H1 (cell line): ENCODE results near the gene SNU13. TPM values are rescaled to one million over a fixed set of nuclear protein-coding genes. Genes with fewer than 3 reads are reported as not detected.

Experiments
- CTCF ChIA-PET: fragments of 300-600 bp; sonication (Branson Sonifier 250); formaldehyde crosslinking; loops from one replicate; lab custom pipeline; 2021; ENCODE audit not compliant: partially characterized antibody; lab: Charles Lee
- POLR2A ChIA-PET: fragments of 300-600 bp; sonication (Branson Sonifier 250); formaldehyde crosslinking; loops from one replicate; lab custom pipeline; 2021; ENCODE audit warnings: inconsistent platforms; ENCODE audit not compliant: partially characterized antibody; lab: Charles Lee
- DNase-seq, 2 experiments: peaks; one replicate each; pipeline versions ENCODE4 v3.0.0 to v3.0.0-alpha.2; 2010 to 2022; ENCODE audit warnings: low spot score in 2 of 2, low read depth in 1 of 2, mixed read lengths in 1 of 2
- FAIRE-seq: peaks from 2 replicates; lab custom pipeline; 2011; peaks lifted over from hg19 to GRCh38; lab: Jason Lieb, UNC
- H2AFZ ChIP-seq: 2 replicates; pipeline ENCODE4 v1.8.1; 2012; ENCODE audit warnings: low read length, inconsistent platforms
- H2AK5ac ChIP-seq: 2 replicates; pipeline ENCODE4 v1.6.1; 2013; ENCODE audit warnings: low read depth, low read length
- H2BK120ac ChIP-seq: replicated peaks from 2 replicates; pipeline ENCODE3; 2013; ENCODE audit warnings: low read depth, low read length, inconsistent platforms
- H2BK12ac ChIP-seq: 2 replicates; pipeline ENCODE4 v1.6.1; 2013; ENCODE audit warnings: low read depth, low read length
- H2BK15ac ChIP-seq: 2 replicates; pipeline ENCODE4 v1.6.1; 2013; ENCODE audit warnings: low read length
- H2BK20ac ChIP-seq: 2 replicates; pipeline ENCODE4 v1.6.1; 2013; ENCODE audit warnings: low read length
- H2BK5ac ChIP-seq: 2 replicates; pipeline ENCODE4 v1.6.1; 2013; ENCODE audit warnings: low read depth, low read length
- H3K14ac ChIP-seq: 2 replicates; pipeline ENCODE4 v1.6.1; 2013; ENCODE audit warnings: inconsistent platforms; ENCODE audit not compliant: insufficient read length
- H3K18ac ChIP-seq: 2 replicates; pipeline ENCODE4 v1.6.1; 2013; ENCODE audit warnings: low read length; ENCODE audit errors: extremely low read depth
- H3K23ac ChIP-seq: 2 replicates; pipeline ENCODE4 v1.6.1; 2013; ENCODE audit warnings: inconsistent platforms; ENCODE audit not compliant: insufficient read length
- H3K23me2 ChIP-seq: 2 replicates; pipeline ENCODE4 v1.6.1; 2013; ENCODE audit warnings: low read depth, low read length
- H3K27ac ChIP-seq: 2 replicates; pipeline ENCODE4 v1.6.1; 2011; ENCODE audit warnings: low read depth, low read length, inconsistent platforms
- H3K27me3 ChIP-seq, 4 experiments: replicated peaks in 1 of 4; 1 replicate in 1 of 4; 2 replicates in 3 of 4; pipeline versions ENCODE4 v1.6.1 to v1.8.1; 2011 to 2013; ENCODE audit warnings: low read length in 3 of 4, mild to moderate bottlenecking in 3 of 4, inconsistent platforms in 2 of 4, mixed read lengths in 2 of 4, moderate library complexity in 1 of 4; ENCODE audit not compliant: control insufficient read depth in 3 of 4, insufficient read depth in 3 of 4; ENCODE audit errors: extremely low read depth in 1 of 4
- H3K36me3 ChIP-seq, 4 experiments: 2 replicates each; pipeline versions ENCODE4 v1.6.1 to v1.8.1; 2011 to 2013; ENCODE audit warnings: mild to moderate bottlenecking in 4 of 4, low read length in 3 of 4, moderate library complexity in 2 of 4, control low read depth in 1 of 4, inconsistent platforms in 1 of 4; ENCODE audit not compliant: insufficient read depth in 4 of 4, control insufficient read depth in 2 of 4
- H3K4ac ChIP-seq: replicated peaks from 2 replicates; pipeline ENCODE3; 2013; ENCODE audit warnings: low read length, low read depth, mixed read lengths, inconsistent platforms; ENCODE audit not compliant: insufficient read length
- H3K4me1 ChIP-seq, 4 experiments: replicated peaks in 1 of 4; 1 replicate in 1 of 4; 2 replicates in 3 of 4; pipeline versions ENCODE4 v1.6.1 to v1.8.1; 2011 to 2013; ENCODE audit warnings: low read length in 3 of 4, inconsistent platforms in 2 of 4, mixed read lengths in 1 of 4; ENCODE audit not compliant: insufficient read depth in 4 of 4, control insufficient read depth in 3 of 4
- H3K4me2 ChIP-seq, 2 experiments: 2 replicates each; pipeline versions ENCODE4 v1.6.1 to v1.8.1; 2011 to 2013; ENCODE audit warnings: low read depth in 2 of 2, low read length in 2 of 2, control low read depth in 1 of 2, inconsistent platforms in 1 of 2, mild to moderate bottlenecking in 1 of 2; ENCODE audit not compliant: insufficient read depth in 1 of 2
- H3K4me3 ChIP-seq, 4 experiments: fragments of 200-600, 300-600 bp in 1 of 4; sonication (generic), shearing (Covaris generic), sonication (Bioruptor Twin) in 1 of 4; 2 replicates each; pipeline versions ENCODE4 v1.5.1 to v1.8.1; 2011 to 2016; ENCODE audit warnings: low read length in 4 of 4, low read depth in 3 of 4, control low read depth in 2 of 4, inconsistent platforms in 2 of 4, mild to moderate bottlenecking in 2 of 4, mixed read lengths in 1 of 4, moderate library complexity in 1 of 4; ENCODE audit not compliant: insufficient read depth in 2 of 4; ENCODE audit errors: extremely low read depth in 1 of 4
- H3K56ac ChIP-seq: replicated peaks from 2 replicates; pipeline ENCODE3; 2013; ENCODE audit warnings: low read depth, mild to moderate bottlenecking, mixed read lengths, low read length, inconsistent platforms; ENCODE audit not compliant: insufficient read length
- H3K79me1 ChIP-seq: 2 replicates; pipeline ENCODE4 v1.6.1; 2013; ENCODE audit warnings: low read depth, low read length, control low read depth
- H3K79me2 ChIP-seq, 2 experiments: 2 replicates each; pipeline versions ENCODE4 v1.6.1 to v1.8.1; 2012 to 2013; ENCODE audit warnings: low read length in 2 of 2, mild to moderate bottlenecking in 2 of 2, inconsistent platforms in 1 of 2; ENCODE audit not compliant: insufficient read depth in 2 of 2, control insufficient read depth in 1 of 2
- H3K9ac ChIP-seq, 4 experiments: replicated peaks in 1 of 4; 1 replicate in 1 of 4; 2 replicates in 3 of 4; pipeline versions ENCODE4 v1.6.1 to v1.8.1; 2011 to 2013; ENCODE audit warnings: low read depth in 3 of 4, low read length in 3 of 4, control low read depth in 2 of 4, mild to moderate bottlenecking in 2 of 4, moderate library complexity in 2 of 4, inconsistent platforms in 1 of 4; ENCODE audit errors: extremely low read depth in 1 of 4
- H3K9me3 ChIP-seq, 2 experiments: 2 replicates each; pipeline versions ENCODE4 v1.6.1 to v1.8.1; 2012 to 2013; ENCODE audit warnings: mild to moderate bottlenecking in 2 of 2, moderate library complexity in 2 of 2, control low read depth in 1 of 2, inconsistent platforms in 1 of 2, low read depth in 1 of 2, low read length in 1 of 2, mixed read lengths in 1 of 2; ENCODE audit not compliant: insufficient read depth in 2 of 2
- H4K20me1 ChIP-seq, 2 experiments: replicated peaks in 1 of 2; 2 replicates each; pipeline versions ENCODE3 to v1.8.1; 2011 to 2013; ENCODE audit warnings: inconsistent platforms in 2 of 2, low read length in 2 of 2, mild to moderate bottlenecking in 1 of 2; ENCODE audit not compliant: insufficient read depth in 2 of 2, control insufficient read depth in 1 of 2
- H4K5ac ChIP-seq: 2 replicates; pipeline ENCODE4 v1.6.1; 2013; ENCODE audit warnings: low read length, low read depth, mixed read lengths, inconsistent platforms; ENCODE audit not compliant: insufficient read length
- H4K8ac ChIP-seq: 2 replicates; pipeline ENCODE4 v1.8.0; 2013; ENCODE audit warnings: mild to moderate bottlenecking, moderate library complexity, low read length, inconsistent platforms; ENCODE audit not compliant: insufficient read depth; ENCODE audit errors: extremely low read depth
- H4K91ac ChIP-seq: replicated peaks from 2 replicates; pipeline ENCODE3; 2013; ENCODE audit warnings: low read length, mixed read lengths, inconsistent platforms; ENCODE audit not compliant: insufficient read length
- BCL11A ChIP-seq, 2 experiments: IDR thresholded peaks; one replicate each; pipeline ENCODE4 v1.6.1; 2011; ENCODE audit warnings: low read depth in 2 of 2, low read length in 2 of 2, mild to moderate bottlenecking in 2 of 2
- KDM4A ChIP-seq: IDR thresholded peaks from one replicate; pipeline ENCODE4 v1.7.1; 2012; ENCODE audit warnings: low read depth, mild to moderate bottlenecking, moderate library complexity, low read length, inconsistent platforms; ENCODE audit not compliant: severe bottlenecking
- KDM5A ChIP-seq: fragments of 200-600 bp; IDR thresholded peaks from 2 replicates; pipeline ENCODE4 v1.7.1; 2012; ENCODE audit warnings: mild to moderate bottlenecking, low read length, inconsistent platforms, mixed read lengths
- POLR2A ChIP-seq, 2 experiments: IDR thresholded peaks; 1 replicate in 1 of 2; 2 replicates in 1 of 2; pipeline ENCODE4 v1.6.1; 2011; ENCODE audit warnings: low read depth in 2 of 2, low read length in 2 of 2, mild to moderate bottlenecking in 2 of 2; ENCODE audit errors: control extremely low read depth in 1 of 2
- RAD21 ChIP-seq, 2 experiments: IDR thresholded peaks in 1 of 2; conservative IDR thresholded peaks in 1 of 2; 2 replicates each; pipeline ENCODE4 v1.6.1; 2011; ENCODE audit warnings: low read depth in 2 of 2, low read length in 2 of 2, improper control_type of control experiment in 1 of 2, inconsistent platforms in 1 of 2, mild to moderate bottlenecking in 1 of 2, moderate library complexity in 1 of 2
- RNF2 ChIP-seq: fragments of 200-900, 300-1000 bp; sonication (generic); IDR thresholded peaks from 2 replicates; pipeline ENCODE4 v1.7.1; 2016; ENCODE audit warnings: borderline replicate concordance, low read depth, mild to moderate bottlenecking, antibody characterized with exemption, low read length; ENCODE audit not compliant: poor library complexity, severe bottlenecking; ENCODE audit errors: missing control alignments
- TCF12 ChIP-seq: IDR thresholded peaks from 2 replicates; pipeline ENCODE4 v1.6.1; 2011; ENCODE audit warnings: low read depth, mild to moderate bottlenecking, low read length
- WGBS, 2 experiments: shearing (Covaris generic) in 1 of 2; methylation state at CpG; one replicate each; pipeline versions ENCODE4 v1.1.6 to v1.1.7; 2013 to 2015; ENCODE audit warnings: low lambda C conversion rate in 2 of 2, mixed read lengths in 2 of 2, inconsistent platforms in 1 of 2, low coverage in 1 of 2, missing lambda C conversion rate in 1 of 2; ENCODE audit not compliant: insufficient replicate concordance in 2 of 2, insufficient coverage in 1 of 2, insufficient read length in 1 of 2; ENCODE audit errors: extremely low coverage in 1 of 2, missing lambda C conversion rate in 1 of 2; 5-methylcytosine and 5-hydroxymethylcytosine counted together
- polyA plus RNA-seq, 7 experiments: library from polyadenylated mRNA; depleted of rRNA in 3 of 7; stranded (reverse) in 5 of 7; unstranded in 2 of 7; fragments of >200 nt in 5 of 7; fragments of 200-250 nt in 2 of 7; gene quantifications; 1 replicate in 5 of 7; 2 replicates in 1 of 7; 4 replicates in 1 of 7; pipeline versions ENCODE4 v1.2.1 to v1.2.3, GENCODE V29; 2011 to 2013; ENCODE audit warnings: missing spikeins in 2 of 7, mixed read lengths in 2 of 7
- total RNA-seq: library from RNA; stranded (reverse); fragmentation: NEBNext Ultra II Directional; extraction: Animal tissue kit (Norgen Biotek cat#: 25700); gene quantifications from 2 replicates; pipeline ENCODE4 v1.2.1, GENCODE V29; 2021

The SNU13 gene
- total and polyA plus RNA-seq, 2 of the 8 experiments (the other 6 are each of a cell fraction or from before 2014, with no cell fraction given): 241 to 281 TPM

DNA sequence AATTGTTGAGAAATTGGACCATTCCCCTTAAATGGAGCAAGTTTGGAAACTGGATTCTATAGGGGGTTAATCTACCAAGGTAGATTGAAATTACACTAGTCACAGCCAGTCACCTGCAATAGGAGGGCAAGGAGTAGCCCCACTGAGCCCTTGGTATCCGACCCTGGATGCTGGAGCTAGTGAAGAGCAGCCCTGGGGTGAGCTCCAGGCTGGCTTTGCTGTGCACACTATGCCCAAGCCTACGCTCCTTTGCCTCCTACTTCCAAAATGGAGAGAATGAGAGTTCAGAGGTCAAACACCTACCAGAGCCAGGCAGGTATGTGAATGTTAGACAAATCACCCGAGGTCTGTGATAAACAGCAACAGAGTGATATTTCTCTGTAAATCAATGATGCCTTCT, 23.7 kb downstream of the SNU13 start:
- 88% methylated on average over 3 of the region's 3 CpGs; no CpG with 5 or more reads in 1 of the 2 experiments for WGBS, 2 experiments
- no peak overlapping the region for H3K9ac ChIP-seq
- H3K79me1 ChIP-seq: no peaks in the 10 kb centered on the region; the same call in 1 of the 2 replicates
- peaks cover 16 to 51% (median 29%) of the 10 kb centered on the region in 4 experiments for H3K36me3 ChIP-seq
- H3K9me3 ChIP-seq: no peaks in the 10 kb centered on the region
- H4K91ac ChIP-seq: no peak overlapping the region
- no peak overlapping the region for H3K4me3 ChIP-seq
- no peak overlapping the region for H3K27ac ChIP-seq
- no peaks in the 10 kb centered on the region for H3K79me2 ChIP-seq
- no peak overlapping the region for H3K56ac ChIP-seq
- H3K23ac ChIP-seq: no peak overlapping the region
- H4K5ac ChIP-seq: no peak overlapping the region
- no peak overlapping the region for H2AFZ ChIP-seq
- no peak overlapping the region for H2BK15ac ChIP-seq
- ChIA-PET CTCF (interaction anchor here (0.9 to 1.7 kb wide), 3 partner anchors 9 to 98 kb away, joined by 4 to 5 read pairs (median 4); no protein-coding TSS in a partner anchor), POLR2A (interaction anchor here (0.9 to 5.4 kb wide), 11 partner anchors 10 to 225 kb away, joined by 3 to 34 read pairs (median 4); partner anchors contain the start of genes PMM1 and TOB2)
- H4K8ac ChIP-seq: no peak overlapping the region
- no peak overlapping the region for H3K18ac ChIP-seq
- H3K27me3 ChIP-seq: no peaks in the 10 kb centered on the region
- H2BK12ac ChIP-seq: no peak overlapping the region
- H3K4me1 ChIP-seq: peaks cover 0 to 8% (median 3%) of the 10 kb centered on the region in 4 experiments; a peak in 5 of 7 replicates
- no peak overlapping the region for H3K14ac ChIP-seq
- no peak overlapping the region for H2BK20ac ChIP-seq
- no peaks in the 10 kb centered on the region for H3K23me2 ChIP-seq
- no peak overlapping the region for H3K4me2 ChIP-seq
- H4K20me1 ChIP-seq: peaks cover 0 to 3% of the 10 kb centered on the region in 2 experiments
- H2BK5ac ChIP-seq: no peak overlapping the region
- H3K4ac ChIP-seq: no peak overlapping the region
- no peak for DNase-seq
- FAIRE-seq: no peak
- H2AK5ac ChIP-seq: no peak overlapping the region
- TF ChIP-seq RNF2: no peak
- TF ChIP-seq BCL11A (IDR thresholded peaks at IDR 0.05; ENCODE audit: low read depth in 2 of 2, low read length in 2 of 2): no peak
- no peak for TF ChIP-seq KDM5A
- TF ChIP-seq KDM4A: no peak
- TF ChIP-seq POLR2A (IDR thresholded peaks at IDR 0.05; ENCODE audit: control extremely low read depth in 1 of 2, low read depth in 2 of 2, low read length in 2 of 2): peak in 1 of 2 experiments; percentile 41; a peak in 1 of 3 replicates
- no peak for TF ChIP-seq TCF12
- TF ChIP-seq RAD21 (IDR thresholded peaks at IDR 0.05 in 1 of 2, conservative IDR thresholded peaks at IDR 0.05 in 1 of 2; ENCODE audit: low read depth in 2 of 2, low read length in 2 of 2): no peak
- H2BK120ac ChIP-seq: no peak overlapping the region
